SK-N-SH treated with all-trans-retinoic acid at 6 μM for 48 hours (cell line): ENCODE data around the gene FCER1A.

Experiments used
- ATAC-seq: fragments of 200-7000 bp; cut with Tn5 transposase; 3 replicates; pipeline ENCODE4 v1.9.1; 2020; ENCODE audit warnings: mild to moderate bottlenecking, moderate library complexity
- ARNTL ChIP-seq: fragments of 450-650 bp; formaldehyde crosslinking; IDR thresholded peaks from 2 replicates; pipeline ENCODE4 v1.5.0; 2020; ENCODE audit warnings: low read depth, mild to moderate bottlenecking, moderate library complexity, borderline replicate concordance
- CREB5 ChIP-seq: fragments of 250-450 bp; sonication (Bioruptor Pico); IDR thresholded peaks from 2 replicates; pipeline ENCODE4 v1.5.1; 2020; ENCODE audit warnings: low read depth, mild to moderate bottlenecking, moderate library complexity
- CSDC2 ChIP-seq: fragments of 250-450 bp; sonication (Bioruptor Pico); IDR thresholded peaks from 2 replicates; pipeline ENCODE4 v1.5.0; 2020; ENCODE audit warnings: mild to moderate bottlenecking, moderate library complexity
- ESRRG ChIP-seq: fragments of 250-450 bp; sonication (Bioruptor Pico); IDR thresholded peaks from 2 replicates; pipeline ENCODE4 v1.6.1; 2021; ENCODE audit warnings: mild to moderate bottlenecking
- GLIS3 ChIP-seq: fragments of 250-450 bp; sonication (Bioruptor Pico); IDR thresholded peaks from 2 replicates; pipeline ENCODE4 v1.5.0; 2020; ENCODE audit warnings: mild to moderate bottlenecking, moderate library complexity
- ISL1 ChIP-seq: fragments of 250-450 bp; sonication (Bioruptor Pico); IDR thresholded peaks from 2 replicates; pipeline ENCODE4 v2.1.2; 2022; ENCODE audit warnings: mild to moderate bottlenecking, moderate library complexity
- OSR1 ChIP-seq: fragments of 250-450 bp; sonication (Bioruptor Pico); IDR thresholded peaks from 2 replicates; pipeline ENCODE4 v1.8.0; 2022; ENCODE audit warnings: moderate library complexity, mild to moderate bottlenecking, inconsistent platforms
- POU6F1 ChIP-seq: fragments of 250-450 bp; sonication (Bioruptor Pico); IDR thresholded peaks from 2 replicates; pipeline ENCODE4 v1.8.0; 2021; ENCODE audit warnings: low read depth, mild to moderate bottlenecking, moderate library complexity, borderline replicate concordance
- PPARA ChIP-seq: fragments of 250-450 bp; sonication (Bioruptor Pico); IDR thresholded peaks from 2 replicates; pipeline ENCODE4 v1.5.0; 2020; ENCODE audit warnings: mild to moderate bottlenecking, borderline replicate concordance
- RARB ChIP-seq: fragments of 250-450 bp; sonication (Bioruptor Pico); IDR thresholded peaks from 2 replicates; pipeline ENCODE4 v1.8.0; 2021; ENCODE audit warnings: mild to moderate bottlenecking, moderate library complexity
- SNAI2 ChIP-seq: fragments of 250-450 bp; sonication (Bioruptor Pico); IDR thresholded peaks from 2 replicates; pipeline ENCODE4 v1.5.0; 2020; ENCODE audit warnings: mild to moderate bottlenecking, moderate library complexity
- TCF4 ChIP-seq: fragments of 250-450 bp; sonication (Bioruptor Pico); IDR thresholded peaks from 2 replicates; pipeline ENCODE4 v1.8.0; 2021; ENCODE audit warnings: mild to moderate bottlenecking, moderate library complexity, borderline replicate concordance
- TOX ChIP-seq: fragments of 250-450 bp; sonication (Bioruptor Pico); IDR thresholded peaks from 2 replicates; pipeline ENCODE4 v1.8.0; 2021; ENCODE audit warnings: mild to moderate bottlenecking, moderate library complexity, borderline replicate concordance
- ZC3H10 ChIP-seq: fragments of 250-450 bp; sonication (Bioruptor Pico); IDR thresholded peaks from 2 replicates; pipeline ENCODE4 v1.5.1; 2021; ENCODE audit warnings: mild to moderate bottlenecking, moderate library complexity
- ZFP30 ChIP-seq: fragments of 450-650 bp; formaldehyde crosslinking; IDR thresholded peaks from 2 replicates; pipeline ENCODE4 v1.5.0; 2022; ENCODE audit warnings: mild to moderate bottlenecking, moderate library complexity
- ZNF565 ChIP-seq: fragments of 450-650 bp; formaldehyde crosslinking; conservative IDR thresholded peaks from 2 replicates; pipeline ENCODE4 v1.5.0; 2020; ENCODE audit warnings: low read depth, mild to moderate bottlenecking, moderate library complexity
- ZNF8 ChIP-seq: fragments of 450-650 bp; formaldehyde crosslinking; IDR thresholded peaks from 2 replicates; pipeline ENCODE4 v1.5.0; 2020; ENCODE audit warnings: mild to moderate bottlenecking, moderate library complexity
- TF ChIP-seq, protein P1 (sequence below): fragments of 250-450 bp; sonication (Bioruptor Pico); IDR thresholded peaks from 2 replicates; pipeline ENCODE4 v1.5.0; 2020; ENCODE audit warnings: mild to moderate bottlenecking, moderate library complexity
- TF ChIP-seq, protein P2 (sequence below): fragments of 250-450 bp; sonication (Bioruptor Pico); IDR thresholded peaks from 2 replicates; pipeline ENCODE4 v1.5.1; 2021; ENCODE audit warnings: mild to moderate bottlenecking, moderate library complexity
- TF ChIP-seq, protein P3 (sequence below): fragments of 250-450 bp; sonication (Bioruptor Pico); IDR thresholded peaks from 2 replicates; pipeline ENCODE4 v1.8.0; 2020; ENCODE audit warnings: mild to moderate bottlenecking, moderate library complexity, borderline replicate concordance

The FCER1A gene

GRCh38 chr1:159334797-159335196, 32.7 kb downstream of the FCER1A start:
- no peak for ATAC-seq
- TF ChIP-seq TOX (CRISPR knock-in tag) (no peak), GLIS3 (CRISPR knock-in tag) (no peak), POU6F1 (no peak), ZC3H10 (no peak), SNAI2 (no peak), PPARA (CRISPR knock-in tag) (no peak), RARB (CRISPR knock-in tag) (no peak), ZFP30 (CRISPR knock-in tag) (no peak), ISL1 (CRISPR knock-in tag) (no peak), ZNF8 (CRISPR knock-in tag) (no peak), ARNTL (CRISPR knock-in tag) (no peak), ZNF565 (CRISPR knock-in tag) (no peak), CREB5 (CRISPR knock-in tag) (no peak), OSR1 (CRISPR knock-in tag) (no peak), ESRRG (CRISPR knock-in tag) (no peak)
- TF ChIP-seq, protein P1, sequence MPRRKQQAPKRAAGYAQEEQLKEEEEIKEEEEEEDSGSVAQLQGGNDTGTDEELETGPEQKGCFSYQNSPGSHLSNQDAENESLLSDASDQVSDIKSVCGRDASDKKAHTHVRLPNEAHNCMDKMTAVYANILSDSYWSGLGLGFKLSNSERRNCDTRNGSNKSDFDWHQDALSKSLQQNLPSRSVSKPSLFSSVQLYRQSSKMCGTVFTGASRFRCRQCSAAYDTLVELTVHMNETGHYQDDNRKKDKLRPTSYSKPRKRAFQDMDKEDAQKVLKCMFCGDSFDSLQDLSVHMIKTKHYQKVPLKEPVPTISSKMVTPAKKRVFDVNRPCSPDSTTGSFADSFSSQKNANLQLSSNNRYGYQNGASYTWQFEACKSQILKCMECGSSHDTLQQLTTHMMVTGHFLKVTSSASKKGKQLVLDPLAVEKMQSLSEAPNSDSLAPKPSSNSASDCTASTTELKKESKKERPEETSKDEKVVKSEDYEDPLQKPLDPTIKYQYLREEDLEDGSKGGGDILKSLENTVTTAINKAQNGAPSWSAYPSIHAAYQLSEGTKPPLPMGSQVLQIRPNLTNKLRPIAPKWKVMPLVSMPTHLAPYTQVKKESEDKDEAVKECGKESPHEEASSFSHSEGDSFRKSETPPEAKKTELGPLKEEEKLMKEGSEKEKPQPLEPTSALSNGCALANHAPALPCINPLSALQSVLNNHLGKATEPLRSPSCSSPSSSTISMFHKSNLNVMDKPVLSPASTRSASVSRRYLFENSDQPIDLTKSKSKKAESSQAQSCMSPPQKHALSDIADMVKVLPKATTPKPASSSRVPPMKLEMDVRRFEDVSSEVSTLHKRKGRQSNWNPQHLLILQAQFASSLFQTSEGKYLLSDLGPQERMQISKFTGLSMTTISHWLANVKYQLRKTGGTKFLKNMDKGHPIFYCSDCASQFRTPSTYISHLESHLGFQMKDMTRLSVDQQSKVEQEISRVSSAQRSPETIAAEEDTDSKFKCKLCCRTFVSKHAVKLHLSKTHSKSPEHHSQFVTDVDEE (CRISPR knock-in tag), result no peak
- TF ChIP-seq, protein P2, sequence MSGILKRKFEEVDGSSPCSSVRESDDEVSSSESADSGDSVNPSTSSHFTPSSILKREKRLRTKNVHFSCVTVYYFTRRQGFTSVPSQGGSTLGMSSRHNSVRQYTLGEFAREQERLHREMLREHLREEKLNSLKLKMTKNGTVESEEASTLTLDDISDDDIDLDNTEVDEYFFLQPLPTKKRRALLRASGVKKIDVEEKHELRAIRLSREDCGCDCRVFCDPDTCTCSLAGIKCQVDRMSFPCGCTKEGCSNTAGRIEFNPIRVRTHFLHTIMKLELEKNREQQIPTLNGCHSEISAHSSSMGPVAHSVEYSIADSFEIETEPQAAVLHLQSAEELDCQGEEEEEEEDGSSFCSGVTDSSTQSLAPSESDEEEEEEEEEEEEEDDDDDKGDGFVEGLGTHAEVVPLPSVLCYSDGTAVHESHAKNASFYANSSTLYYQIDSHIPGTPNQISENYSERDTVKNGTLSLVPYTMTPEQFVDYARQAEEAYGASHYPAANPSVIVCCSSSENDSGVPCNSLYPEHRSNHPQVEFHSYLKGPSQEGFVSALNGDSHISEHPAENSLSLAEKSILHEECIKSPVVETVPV (CRISPR knock-in tag), result no peak
- TF ChIP-seq, protein P3, sequence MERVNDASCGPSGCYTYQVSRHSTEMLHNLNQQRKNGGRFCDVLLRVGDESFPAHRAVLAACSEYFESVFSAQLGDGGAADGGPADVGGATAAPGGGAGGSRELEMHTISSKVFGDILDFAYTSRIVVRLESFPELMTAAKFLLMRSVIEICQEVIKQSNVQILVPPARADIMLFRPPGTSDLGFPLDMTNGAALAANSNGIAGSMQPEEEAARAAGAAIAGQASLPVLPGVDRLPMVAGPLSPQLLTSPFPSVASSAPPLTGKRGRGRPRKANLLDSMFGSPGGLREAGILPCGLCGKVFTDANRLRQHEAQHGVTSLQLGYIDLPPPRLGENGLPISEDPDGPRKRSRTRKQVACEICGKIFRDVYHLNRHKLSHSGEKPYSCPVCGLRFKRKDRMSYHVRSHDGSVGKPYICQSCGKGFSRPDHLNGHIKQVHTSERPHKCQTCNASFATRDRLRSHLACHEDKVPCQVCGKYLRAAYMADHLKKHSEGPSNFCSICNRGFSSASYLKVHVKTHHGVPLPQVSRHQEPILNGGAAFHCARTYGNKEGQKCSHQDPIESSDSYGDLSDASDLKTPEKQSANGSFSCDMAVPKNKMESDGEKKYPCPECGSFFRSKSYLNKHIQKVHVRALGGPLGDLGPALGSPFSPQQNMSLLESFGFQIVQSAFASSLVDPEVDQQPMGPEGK (CRISPR knock-in tag), result no peak

GRCh38 chr1:159338018-159338417, 35.9 kb downstream of the FCER1A start:
- ATAC-seq, result no peak
- TF ChIP-seq, protein P1 (CRISPR knock-in tag), result no peak
- no peak for TF ChIP-seq ZC3H10
- TF ChIP-seq TCF4 (CRISPR knock-in tag), result no peak
- no peak for TF ChIP-seq SNAI2
- no peak for TF ChIP-seq ESRRG (CRISPR knock-in tag)
- no peak for TF ChIP-seq ZNF565 (CRISPR knock-in tag)
- no peak for TF ChIP-seq RARB (CRISPR knock-in tag)
- no peak for TF ChIP-seq GLIS3 (CRISPR knock-in tag)
- TF ChIP-seq CSDC2 (CRISPR knock-in tag), result no peak
- TF ChIP-seq TOX (CRISPR knock-in tag), result no peak
- no peak for TF ChIP-seq POU6F1
- TF ChIP-seq, protein P3 (CRISPR knock-in tag), result no peak
